SK-N-SH (cell line): ENCODE data around the gene SPINK9. TPM values are rescaled to one million over a fixed set of nuclear protein-coding genes. Genes with fewer than 3 reads are reported as not detected.

Source experiments
- CTCF ChIA-PET: fragments of 300-600, 350-600 bp; formaldehyde crosslinking; extraction: SDS; loops from one replicate; lab custom pipeline; 2021; lab: Yijun Ruan, JAX
- POLR2A ChIA-PET: fragments of 350-600 bp; sonication (Branson Sonifier 250); formaldehyde crosslinking; extraction: SDS; loops from one replicate; lab custom pipeline; 2020; ENCODE audit warnings: antibody characterized with exemption, inconsistent platforms; lab: Yijun Ruan, JAX
- DNase-seq: peaks from one replicate; pipeline ENCODE4 v3.0.0; 2012
- H2AFZ ChIP-seq: fragments of 200-600 bp; sonication (generic); 2 replicates; pipeline ENCODE4 v1.8.1; 2016; ENCODE audit warnings: antibody characterized with exemption, mild to moderate bottlenecking, low read depth
- H3F3A ChIP-seq: fragments of 200-600 bp; sonication (generic); replicated peaks from 2 replicates; pipeline ENCODE3; 2016; ENCODE audit warnings: antibody characterized with exemption, mild to moderate bottlenecking; ENCODE audit not compliant: insufficient read depth
- H3K27ac ChIP-seq, 2 experiments: fragments of 200-500 bp in 1 of 2; fragments of 200-600 bp in 1 of 2; sonication (Bioruptor generic) in 1 of 2; sonication (generic), shearing (Covaris generic) in 1 of 2; 2 replicates each; pipeline versions ENCODE4 v1.5.1 to v1.6.1; 2014 to 2016; ENCODE audit warnings: low read depth in 2 of 2, inconsistent platforms in 1 of 2, low read length in 1 of 2, mild to moderate bottlenecking in 1 of 2, mixed read lengths in 1 of 2
- H3K27me3 ChIP-seq: fragments of 200-600 bp; sonication (generic), shearing (Covaris generic); 2 replicates; pipeline ENCODE4 v1.6.1; 2016; ENCODE audit warnings: mixed run types; ENCODE audit not compliant: insufficient read depth
- H3K36me3 ChIP-seq, 2 experiments: fragments of 200-500 bp in 1 of 2; fragments of 200-600 bp in 1 of 2; sonication (Bioruptor generic) in 1 of 2; sonication (generic) in 1 of 2; replicated peaks in 1 of 2; 2 replicates each; pipeline versions ENCODE3 to v1.5.1; 2014 to 2016; ENCODE audit warnings: low read length in 1 of 2, mild to moderate bottlenecking in 1 of 2; ENCODE audit not compliant: insufficient read depth in 2 of 2, control insufficient read depth in 1 of 2
- H3K4me1 ChIP-seq, 2 experiments: fragments of 200-500 bp in 1 of 2; fragments of 200-600 bp in 1 of 2; sonication (Bioruptor generic) in 1 of 2; sonication (generic), shearing (Covaris generic) in 1 of 2; 2 replicates each; pipeline versions ENCODE4 v1.5.1 to v1.6.1; 2014 to 2016; ENCODE audit warnings: low read depth in 1 of 2, low read length in 1 of 2, mixed run types in 1 of 2; ENCODE audit not compliant: insufficient read depth in 2 of 2, control insufficient read depth in 1 of 2
- H3K4me2 ChIP-seq: fragments of 200-600 bp; sonication (generic), shearing (Covaris generic); 2 replicates; pipeline ENCODE4 v1.6.1; 2017; ENCODE audit warnings: mixed run types
- H3K4me3 ChIP-seq, 2 experiments: fragments of 200-500 bp in 1 of 2; fragments of 200-600 bp in 1 of 2; sonication (Bioruptor generic) in 1 of 2; sonication (generic), shearing (Covaris generic) in 1 of 2; 2 replicates each; pipeline versions ENCODE4 v1.5.1 to v1.8.1; 2014 to 2016; ENCODE audit warnings: low read depth in 2 of 2, inconsistent platforms in 1 of 2, low read length in 1 of 2, mild to moderate bottlenecking in 1 of 2, mixed read lengths in 1 of 2, moderate library complexity in 1 of 2
- H3K79me2 ChIP-seq: fragments of 200-600 bp; sonication (generic); 2 replicates; pipeline ENCODE4 v1.8.1; 2017; ENCODE audit warnings: mild to moderate bottlenecking; ENCODE audit not compliant: insufficient read depth
- H3K9ac ChIP-seq: fragments of 200-600 bp; sonication (generic); 2 replicates; pipeline ENCODE4 v1.6.1; 2017; ENCODE audit warnings: mixed run types
- H3K9me2 ChIP-seq: fragments of 200-600 bp; sonication (generic); 2 replicates; pipeline ENCODE4 v1.6.1; 2017; ENCODE audit warnings: mixed run types
- H3K9me3 ChIP-seq: fragments of 200-600 bp; sonication (generic); 2 replicates; pipeline ENCODE4 v1.6.1; 2017; ENCODE audit warnings: mixed run types, mild to moderate bottlenecking, moderate library complexity
- H4K20me1 ChIP-seq: fragments of 200-600 bp; sonication (generic); 2 replicates; pipeline ENCODE4 v1.6.1; 2017; ENCODE audit warnings: mild to moderate bottlenecking, mixed run types; ENCODE audit not compliant: insufficient read depth
- CHD2 ChIP-seq: fragments of 150-350 bp; IDR thresholded peaks from 2 replicates; pipeline ENCODE4 v1.6.1; 2018; ENCODE audit warnings: low read length; ENCODE audit not compliant: partially characterized antibody
- CTCF ChIP-seq: fragments of 200-600 bp; sonication (generic); IDR thresholded peaks from 2 replicates; pipeline ENCODE4 v1.6.1; 2017; ENCODE audit warnings: antibody characterized with exemption, mild to moderate bottlenecking, moderate library complexity
- ELF1 ChIP-seq: IDR thresholded peaks from 2 replicates; pipeline ENCODE4 v1.4.0; 2012
- EZH2phosphoT487 ChIP-seq: fragments of 200-600 bp; sonication (generic); IDR thresholded peaks from 2 replicates; pipeline ENCODE4 v1.6.1; 2017; ENCODE audit warnings: low read depth, mixed run types, mild to moderate bottlenecking, antibody characterized with exemption, moderate library complexity, borderline replicate concordance
- FOXJ3 ChIP-seq: sonication (generic); formaldehyde crosslinking; IDR thresholded peaks from 2 replicates; pipeline ENCODE4 v1.5.1; 2020; ENCODE audit warnings: mild to moderate bottlenecking, missing genetic modification reagents
- GABPA ChIP-seq: IDR thresholded peaks from 2 replicates; pipeline ENCODE4 v1.4.0; 2012; ENCODE audit warnings: low read depth, mild to moderate bottlenecking
- IRF3 ChIP-seq: fragments of 150-350 bp; IDR thresholded peaks from 2 replicates; pipeline ENCODE4 v1.6.1; 2016; ENCODE audit warnings: mild to moderate bottlenecking, low read depth, low read length
- MXI1 ChIP-seq: IDR thresholded peaks from 2 replicates; pipeline ENCODE4 v1.6.1; 2012; ENCODE audit warnings: mild to moderate bottlenecking, low read depth, low read length, improper control_type of control experiment
- NFIC ChIP-seq: IDR thresholded peaks from 2 replicates; pipeline ENCODE4 v1.4.0; 2012; ENCODE audit warnings: borderline replicate concordance
- RAD21 ChIP-seq: IDR thresholded peaks from 2 replicates; pipeline ENCODE4 v1.6.1; 2012; ENCODE audit warnings: mild to moderate bottlenecking, low read length
- RFX5 ChIP-seq: IDR thresholded peaks from 2 replicates; pipeline ENCODE4 v1.6.1; 2012; ENCODE audit warnings: mild to moderate bottlenecking, improper control_type of control experiment, low read length
- SMC3 ChIP-seq: IDR thresholded peaks from 2 replicates; pipeline ENCODE4 v1.6.1; 2012; ENCODE audit warnings: low read depth, low read length, improper control_type of control experiment
- TAF1 ChIP-seq: IDR thresholded peaks from 2 replicates; pipeline ENCODE4 v1.6.1; 2012; ENCODE audit warnings: low read depth, mild to moderate bottlenecking, low read length, moderate library complexity, borderline replicate concordance
- TCF12 ChIP-seq: IDR thresholded peaks from 2 replicates; pipeline ENCODE4 v1.4.0; 2012
- TEAD4 ChIP-seq: IDR thresholded peaks from 2 replicates; pipeline ENCODE4 v1.4.0; 2012; ENCODE audit warnings: mild to moderate bottlenecking, borderline replicate concordance; ENCODE audit not compliant: insufficient read depth
- USF1 ChIP-seq: IDR thresholded peaks from 2 replicates; pipeline ENCODE4 v1.4.0; 2012; ENCODE audit warnings: low read depth, borderline replicate concordance
- YY1 ChIP-seq: IDR thresholded peaks from 2 replicates; pipeline ENCODE4 v1.4.0; 2012; ENCODE audit warnings: low read depth, mild to moderate bottlenecking
- ZBTB33 ChIP-seq: IDR thresholded peaks from 2 replicates; pipeline ENCODE4 v1.4.0; 2012; ENCODE audit warnings: low read depth, borderline replicate concordance
- WGBS: methylation state at CpG from one replicate; pipeline ENCODE4 v1.1.6; 2017; ENCODE audit warnings: low lambda C conversion rate; 5-methylcytosine and 5-hydroxymethylcytosine counted together
- polyA plus RNA-seq, 3 experiments: library from polyadenylated mRNA; depleted of rRNA; stranded (reverse); fragments of >200 nt; gene quantifications; 2 replicates each; pipeline ENCODE4 v1.2.3, GENCODE V29; 2012

Gene SPINK9
- polyA plus RNA-seq, 1 of the 3 experiments (the other 2 are of a cell fraction): not detected

- WGBS: 19% methylated on average over 4 of the region's 4 CpGs
- H3K79me2 ChIP-seq: no peaks in the 10 kb centered on the region
- H3K9me3 ChIP-seq: no peaks in the 10 kb centered on the region
- no peak overlapping the region for H3K4me3 ChIP-seq
- no peaks in the 10 kb centered on the region for H3F3A ChIP-seq
- H3K27ac ChIP-seq: no peak overlapping the region
- no peaks in the 10 kb centered on the region for H3K36me3 ChIP-seq
- POLR2A ChIA-PET: no interaction called here
- H3K4me1 ChIP-seq: no peaks in the 10 kb centered on the region
- no peaks in the 10 kb centered on the region for H4K20me1 ChIP-seq
- no peak overlapping the region for H3K9ac ChIP-seq
- no peak for DNase-seq
- H3K4me2 ChIP-seq: no peak overlapping the region
- TF ChIP-seq IRF3: no peak
- no peak for TF ChIP-seq USF1
- TF ChIP-seq TAF1: no peak
- TF ChIP-seq NFIC: no peak
- no peak for TF ChIP-seq ELF1
- no peak for TF ChIP-seq ZBTB33
- no peak for TF ChIP-seq CTCF
- no peak for TF ChIP-seq EZH2phosphoT487
- no peak for TF ChIP-seq MXI1
- no peak for TF ChIP-seq TCF12
- TF ChIP-seq TEAD4: no peak
- TF ChIP-seq YY1: no peak
- no peak for TF ChIP-seq RAD21
- no peak for TF ChIP-seq SMC3
- TF ChIP-seq CHD2: no peak
- TF ChIP-seq GABPA: no peak
- no peak for TF ChIP-seq FOXJ3 (CRISPR knock-in tag)
- TF ChIP-seq RFX5: no peak
- no peak overlapping the region for H2AFZ ChIP-seq
- H3K9me2 ChIP-seq: no peaks in the 10 kb centered on the region
- H3K27me3 ChIP-seq: no peaks in the 10 kb centered on the region
- CTCF ChIA-PET: interaction anchor here (0.6 to 1.8 kb wide), 3 partner anchors 84 to 433 kb away, joined by 3 to 10 read pairs (median 3); no protein-coding TSS in a partner anchor
Observed at GRCh38 chr5:148297731-148298130, 37.6 kb upstream of the SPINK9 start.
